Activated naive CD4-positive, alpha-beta T cell (primary cell): ENCODE measurements around the gene NTHL1.
"Not testable (repeated sequence)": the region's sequence is repeated elsewhere in the genome, so short reads cannot be mapped to it uniquely, and the experiment has no call there.

Experiments used
- DNase-seq, 4 experiments: peaks; one replicate each; lab custom pipeline; 2025; lab: John Stamatoyannopoulos, UW

NTHL1 gene

GRCh38 chr16:2028146-2028545, 19.5 kb downstream of the NTHL1 start:
- no peak for DNase-seq

- DNase-seq: peak in 1 of 4 experiments; percentile 26
Observed at GRCh38 chr16:2027024-2028010, 20.3 kb downstream of the NTHL1 start.

- DNase-seq: no peak
Observed at GRCh38 chr16:2026461-2027023, 21.1 kb downstream of the NTHL1 start, which contains the start of gene NHERF2. TSS of gene NHERF2 (plus strand) at chr16:2026902. CDS start at chr16:2027006, 104 bp downstream.

GRCh38 chr16:2025878-2026460, 21.7 kb downstream of the NTHL1 start:
- DNase-seq: no peak

GRCh38 chr16:2025251-2025650, 22.4 kb downstream of the NTHL1 start:
- DNase-seq: no peak

GRCh38 chr16:2024032-2024420, 23.6 kb downstream of the NTHL1 start:
- no peak for DNase-seq

- DNase-seq: peak; percentile 85 to 98 (median 98)
Observed at GRCh38 chr16:2023092-2024031, 24.3 kb downstream of the NTHL1 start.

GRCh38 chr16:2022723-2023091, 24.9 kb downstream of the NTHL1 start:
- DNase-seq: no peak

GRCh38 chr16:2019921-2020831, 27.5 kb downstream of the NTHL1 start:
- no peak for DNase-seq

GRCh38 chr16:2019518-2019920, 28.1 kb downstream of the NTHL1 start, which contains the start of gene NPW:
TSS of gene NPW (plus strand) at chr16:2019785.
- no peak for DNase-seq

GRCh38 chr16:2016407-2016922, 31.2 kb downstream of the NTHL1 start:
- DNase-seq: no peak

GRCh38 chr16:2015947-2016208, 31.8 kb downstream of the NTHL1 start:
- DNase-seq: no peak

GRCh38 chr16:2015117-2015946, 32.3 kb downstream of the NTHL1 start:
- DNase-seq: no peak

GRCh38 chr16:2013527-2013926, 34.1 kb downstream of the NTHL1 start:
- DNase-seq: no peak

GRCh38 chr16:2011726-2012125, 35.9 kb downstream of the NTHL1 start:
- DNase-seq: not testable (repeated sequence)

GRCh38 chr16:2009791-2010510, 37.7 kb downstream of the NTHL1 start, which contains the start of gene ZNF598:
TSS of gene ZNF598 (minus strand) at chr16:2009821.
- DNase-seq: peak; percentile 34 to 78 (median 54)

- DNase-seq: no peak
Observed at GRCh38 chr16:2009164-2009711, 38.4 kb downstream of the NTHL1 start.

- DNase-seq: no peak
Observed at GRCh38 chr16:2008631-2009163, 38.9 kb downstream of the NTHL1 start.
